GM12874 (cell line): Measurements from ENCODE around the gene ATP6V0A4.

Experiments
- TF ChIP-seq, protein P1 (sequence below): IDR thresholded peaks from 2 replicates; pipeline ENCODE4 v1.5.1; 2011; ENCODE audit warnings: low read depth, mild to moderate bottlenecking, control low read depth, low read length, moderate library complexity; ENCODE audit not compliant: insufficient read depth

Gene ATP6V0A4

GRCh38 chr7:138665249-138665648 is 132.7 kb downstream of the ATP6V0A4 start:
- TF ChIP-seq, protein P1, sequence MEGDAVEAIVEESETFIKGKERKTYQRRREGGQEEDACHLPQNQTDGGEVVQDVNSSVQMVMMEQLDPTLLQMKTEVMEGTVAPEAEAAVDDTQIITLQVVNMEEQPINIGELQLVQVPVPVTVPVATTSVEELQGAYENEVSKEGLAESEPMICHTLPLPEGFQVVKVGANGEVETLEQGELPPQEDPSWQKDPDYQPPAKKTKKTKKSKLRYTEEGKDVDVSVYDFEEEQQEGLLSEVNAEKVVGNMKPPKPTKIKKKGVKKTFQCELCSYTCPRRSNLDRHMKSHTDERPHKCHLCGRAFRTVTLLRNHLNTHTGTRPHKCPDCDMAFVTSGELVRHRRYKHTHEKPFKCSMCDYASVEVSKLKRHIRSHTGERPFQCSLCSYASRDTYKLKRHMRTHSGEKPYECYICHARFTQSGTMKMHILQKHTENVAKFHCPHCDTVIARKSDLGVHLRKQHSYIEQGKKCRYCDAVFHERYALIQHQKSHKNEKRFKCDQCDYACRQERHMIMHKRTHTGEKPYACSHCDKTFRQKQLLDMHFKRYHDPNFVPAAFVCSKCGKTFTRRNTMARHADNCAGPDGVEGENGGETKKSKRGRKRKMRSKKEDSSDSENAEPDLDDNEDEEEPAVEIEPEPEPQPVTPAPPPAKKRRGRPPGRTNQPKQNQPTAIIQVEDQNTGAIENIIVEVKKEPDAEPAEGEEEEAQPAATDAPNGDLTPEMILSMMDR: no peak

DNA sequence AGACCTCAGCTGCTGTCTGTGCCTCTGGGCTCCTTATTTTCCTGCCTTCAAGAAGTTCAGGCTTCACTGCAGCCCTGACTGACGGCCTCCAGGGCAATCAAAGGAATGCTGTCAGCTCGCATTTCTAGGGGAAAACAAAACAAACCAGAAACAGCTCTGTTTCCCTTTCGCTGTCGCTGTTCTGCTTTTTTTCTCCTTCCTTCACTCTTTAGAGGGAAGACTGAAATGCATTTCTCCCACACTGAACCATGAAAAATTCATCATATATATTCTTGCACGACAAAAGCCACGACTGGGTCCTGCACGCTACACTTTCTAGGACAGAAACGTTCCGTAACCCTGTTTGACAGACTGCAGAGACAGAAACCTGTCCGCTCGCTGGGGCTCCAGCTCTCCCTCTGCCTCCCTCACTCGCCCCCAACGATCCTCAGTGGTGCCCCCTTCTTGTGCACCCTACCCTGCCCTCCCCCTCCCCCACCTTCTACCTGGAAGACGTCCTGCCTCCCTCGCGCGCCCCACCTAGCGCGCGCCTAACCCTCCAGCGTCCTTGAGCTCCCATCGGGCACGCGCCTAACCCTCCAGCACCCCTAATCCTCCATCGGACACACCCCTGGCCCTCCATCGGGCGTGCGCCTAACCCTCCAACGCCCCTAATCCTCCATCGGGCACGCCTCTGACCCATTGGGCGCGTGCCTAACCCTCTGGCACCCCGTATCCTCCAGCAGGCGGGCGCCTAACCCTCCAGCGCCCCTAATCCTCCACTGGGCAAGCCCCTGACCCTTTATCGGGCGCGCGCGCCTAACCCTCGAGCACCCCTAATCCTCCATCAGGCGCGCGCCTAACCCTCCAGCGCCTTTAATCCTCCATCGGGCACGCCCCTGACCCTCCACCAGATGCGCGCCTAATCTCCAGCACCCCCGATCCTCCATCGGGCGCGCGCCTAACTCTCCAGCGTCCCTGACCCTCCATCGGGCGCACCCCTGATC is 134.0 kb downstream of the ATP6V0A4 start:
- TF ChIP-seq, protein P1: no peak

- TF ChIP-seq, protein P1: no peak
These were observed 135.0 kb downstream of the ATP6V0A4 start for GRCh38 chr7:138662991-138663320.

DNA sequence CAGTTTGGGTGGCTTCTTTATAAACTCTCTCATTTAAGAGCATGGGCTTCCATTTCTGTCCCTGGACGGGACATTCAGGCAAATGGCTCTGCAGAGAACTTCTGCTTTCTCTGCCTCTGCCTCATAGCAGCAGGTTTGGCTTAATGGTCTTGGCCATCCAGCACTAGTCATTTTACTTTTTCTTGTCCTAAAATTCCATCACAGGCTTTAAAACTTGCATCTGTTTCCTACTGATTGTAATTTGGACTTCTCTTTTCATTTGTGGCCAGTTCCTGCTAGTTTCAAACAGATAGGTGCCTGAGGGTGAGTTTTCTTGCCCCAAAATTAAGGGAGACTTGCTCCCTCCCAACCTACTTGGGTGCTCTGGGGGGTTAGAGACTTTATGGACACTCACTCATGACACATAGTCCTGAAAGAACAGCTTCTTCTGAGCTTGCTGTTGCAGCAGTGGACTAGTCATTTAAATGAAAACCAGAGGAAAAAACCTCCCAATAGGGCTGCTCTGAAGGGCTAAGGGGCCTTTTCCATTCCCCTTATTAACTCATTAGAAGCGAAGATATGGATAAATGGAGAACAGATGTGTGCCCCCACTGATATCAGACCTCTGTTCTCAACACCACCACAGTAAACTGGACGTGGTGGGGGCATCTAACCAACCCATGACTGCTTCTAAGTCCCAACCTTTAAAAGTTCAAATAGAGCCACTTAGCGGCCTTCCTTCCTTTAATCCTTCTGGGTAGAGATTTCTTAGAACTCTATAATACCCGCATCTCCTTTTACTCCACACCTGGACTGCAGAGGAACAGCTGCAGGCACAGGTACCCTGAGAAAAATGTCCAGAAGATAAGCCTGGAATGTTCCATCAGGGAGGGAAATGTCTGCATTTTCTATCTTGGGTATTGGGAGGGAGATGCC is 135.7 kb downstream of the ATP6V0A4 start:
- TF ChIP-seq, protein P1: no peak

GRCh38 chr7:138661069-138661635 is 136.8 kb downstream of the ATP6V0A4 start:
- TF ChIP-seq, protein P1: no peak

DNA sequence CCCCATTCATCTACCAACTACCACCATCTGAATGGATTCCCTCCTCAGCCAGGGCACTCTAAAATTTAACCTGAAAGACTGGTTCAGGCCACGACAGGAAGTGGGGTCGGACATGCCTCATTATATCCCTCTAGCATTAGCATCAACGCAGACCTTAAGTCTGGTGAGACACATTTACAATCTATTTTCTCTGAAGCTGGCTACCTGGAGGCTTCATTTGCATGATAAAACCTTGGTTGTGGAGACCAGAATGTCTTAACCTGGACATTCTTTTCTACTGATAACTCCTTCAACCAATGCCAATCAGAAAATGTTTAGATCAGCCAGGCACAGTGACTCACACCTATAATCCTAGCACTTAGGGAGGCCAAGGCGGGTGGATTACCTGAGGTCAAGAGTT is 139.1 kb downstream of the ATP6V0A4 start:
- TF ChIP-seq, protein P1: no peak
